Renal pelvis (tissue), 12 donors: Measurements from ENCODE around the gene TEX22. TPM values are rescaled to one million over a fixed set of nuclear protein-coding genes. Genes with fewer than 3 reads are reported as not detected.
"Not testable (repeated sequence)": the region's sequence is repeated elsewhere in the genome, so short reads cannot be mapped to it uniquely, and the experiment has no call there.

Source experiments
- DNase-seq: peaks from one replicate; pipeline ENCODE4 v3.0.0-alpha.2; 2013
- long read RNA-seq, 16 experiments: transcript quantifications; one replicate each; lab custom pipeline, GENCODE V29; 2026
- polyA plus RNA-seq, 3 donors: library from polyadenylated mRNA; unstranded; fragments of 120-200 nt; gene quantifications; one replicate each; pipeline ENCODE4 v1.2.1, GENCODE V29; 2013; ENCODE audit not compliant: insufficient read length in 3 of 3

TEX22 gene, protein sequence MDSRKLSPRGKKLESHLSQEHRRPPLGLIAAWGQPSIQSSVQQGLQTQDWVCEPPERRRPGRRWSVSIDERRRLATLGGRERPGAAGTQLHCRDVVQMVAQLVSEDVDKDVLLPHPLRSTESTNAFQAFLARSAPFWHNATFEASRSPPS
- 1 to 10 TPM; 1.4 to 3.6 (median 2.6) TPM for polyA plus RNA-seq
- long read RNA-seq, donor 1, partial matches to known transcripts, result 0 of 1 reads
- long read RNA-seq, donor 1, other reads (novel, unspliced or antisense), result 0 of 1 reads
- long read RNA-seq, donor 2, partial matches to known transcripts, result 0 of 1 reads
- long read RNA-seq, donor 2, other reads (novel, unspliced or antisense), result 0 of 1 reads
- long read RNA-seq, donor 3, result 0 reads
- long read RNA-seq, donor 4, partial matches to known transcripts, result 0 of 1 reads
- long read RNA-seq, donor 4, other reads (novel, unspliced or antisense), result 0 of 1 reads
- long read RNA-seq, donor 5, result 0 reads
- long read RNA-seq, donor 6, result 0 reads
- long read RNA-seq, donor 7, partial matches to known transcripts, result 9 of 9 reads
- long read RNA-seq, donor 7, other reads (novel, unspliced or antisense), result 0 of 9 reads
- long read RNA-seq, donor 8, result 0 reads
- long read RNA-seq, donor 9, result 0 reads
- long read RNA-seq, donor 10, result 0 reads
- long read RNA-seq, donor 11, result 0 reads
- long read RNA-seq, donor 12, result 0 reads
- long read RNA-seq, donor 13, result 0 reads
- long read RNA-seq, donor 14, result 0 reads
- long read RNA-seq, donor 15, result 0 reads
- long read RNA-seq, donor 16, partial matches to known transcripts, result 0 of 1 reads
- long read RNA-seq, donor 16, other reads (novel, unspliced or antisense), result 0 of 1 reads

DNA sequence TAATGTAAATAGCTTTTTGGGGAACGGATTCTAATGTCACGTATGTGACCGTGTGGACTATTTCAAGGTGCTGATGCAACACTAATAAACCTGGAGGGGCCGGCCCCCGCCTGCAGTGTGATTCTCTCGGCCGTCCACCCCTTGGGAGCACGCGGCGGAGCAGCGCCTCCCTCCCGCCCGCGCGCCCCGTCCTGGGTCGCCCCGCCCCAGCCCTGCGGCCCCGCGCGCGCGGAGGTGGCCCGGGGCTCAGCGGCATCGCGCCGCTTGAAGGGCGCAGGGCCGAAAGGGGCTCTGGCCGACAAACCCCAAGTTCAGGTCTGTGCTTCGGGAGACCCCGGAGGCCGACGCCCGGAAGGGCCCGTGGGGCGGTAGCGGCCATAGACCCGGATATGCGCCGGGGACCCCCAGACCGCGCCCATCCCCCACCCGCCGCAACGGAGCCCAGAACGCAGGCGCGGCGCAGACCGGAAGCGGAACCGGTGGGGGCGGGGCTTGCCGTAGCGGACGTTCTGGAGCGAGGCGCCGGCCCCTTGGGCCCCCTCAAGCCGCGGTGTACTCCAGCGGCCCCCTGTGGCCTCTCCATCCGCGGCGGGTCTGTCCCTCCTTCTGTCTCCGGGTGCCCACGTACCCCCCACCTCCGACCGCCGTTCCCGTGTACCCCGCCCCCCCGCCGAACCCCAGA, at the start of gene TEX22:
TSS of gene TEX22 (plus strand) at position 495 of the 682 bp plus-strand sequence. CDS start 803 bp downstream, outside the sequence.
- DNase-seq, result peak; percentile 87

DNA sequence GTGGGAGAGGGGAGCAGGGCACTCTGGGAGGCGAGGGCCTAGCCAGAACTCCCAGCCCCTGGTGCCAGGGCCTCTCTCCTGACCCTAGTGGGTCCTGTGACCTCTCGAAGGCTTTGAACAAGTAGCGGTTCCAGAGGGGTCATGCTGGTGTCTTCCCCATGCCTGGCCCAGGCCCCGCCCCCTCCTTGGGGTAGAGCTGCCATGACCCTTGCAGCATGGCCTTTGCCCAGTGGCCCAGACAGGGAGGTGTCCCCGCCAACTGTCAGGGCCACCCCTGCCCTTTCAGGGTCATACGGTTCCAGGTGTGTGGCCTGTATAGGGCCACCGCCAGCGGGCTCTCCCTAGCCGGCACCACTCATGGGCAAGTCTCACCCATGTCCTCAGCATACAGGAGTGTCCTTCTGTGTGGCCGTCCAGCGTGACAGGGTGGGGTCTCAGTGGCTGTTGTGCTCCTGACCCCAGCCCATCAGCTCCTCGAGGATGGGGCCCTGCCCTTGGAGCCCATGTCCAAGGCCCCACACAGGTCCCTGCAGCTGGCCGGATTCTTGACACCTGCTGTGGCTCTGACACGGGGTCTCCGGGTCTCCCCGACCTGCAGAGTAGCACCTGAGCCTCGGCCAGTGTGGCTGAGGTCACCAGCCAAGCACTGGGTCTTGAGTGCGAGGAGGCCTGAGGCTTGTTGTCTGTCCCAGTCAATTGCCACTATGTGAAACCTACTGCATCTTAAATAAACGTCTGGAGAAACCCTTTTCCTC, 49.2 kb upstream of the TEX22 start:
- no peak for DNase-seq

DNA sequence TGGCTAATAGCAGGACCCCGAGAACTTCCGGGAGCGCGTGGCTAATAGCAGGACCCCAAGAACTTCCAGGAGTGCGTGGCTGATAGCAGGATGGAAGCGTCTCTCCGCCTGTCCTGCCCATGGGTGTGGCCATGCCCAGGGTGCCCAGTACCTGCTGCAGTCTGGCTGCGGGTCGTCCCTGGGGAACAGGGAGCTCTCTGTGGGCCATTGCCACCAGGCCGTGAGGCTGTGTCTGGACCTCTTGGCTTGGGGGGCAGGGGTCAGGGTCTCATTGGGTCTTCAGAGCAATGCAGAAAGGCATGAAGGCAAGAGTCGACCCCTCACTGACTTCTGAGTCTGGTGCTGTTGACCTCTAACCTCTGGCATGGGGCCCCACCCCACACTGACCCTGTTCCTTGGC, 48.3 kb upstream of the TEX22 start:
- DNase-seq, result no peak

DNA sequence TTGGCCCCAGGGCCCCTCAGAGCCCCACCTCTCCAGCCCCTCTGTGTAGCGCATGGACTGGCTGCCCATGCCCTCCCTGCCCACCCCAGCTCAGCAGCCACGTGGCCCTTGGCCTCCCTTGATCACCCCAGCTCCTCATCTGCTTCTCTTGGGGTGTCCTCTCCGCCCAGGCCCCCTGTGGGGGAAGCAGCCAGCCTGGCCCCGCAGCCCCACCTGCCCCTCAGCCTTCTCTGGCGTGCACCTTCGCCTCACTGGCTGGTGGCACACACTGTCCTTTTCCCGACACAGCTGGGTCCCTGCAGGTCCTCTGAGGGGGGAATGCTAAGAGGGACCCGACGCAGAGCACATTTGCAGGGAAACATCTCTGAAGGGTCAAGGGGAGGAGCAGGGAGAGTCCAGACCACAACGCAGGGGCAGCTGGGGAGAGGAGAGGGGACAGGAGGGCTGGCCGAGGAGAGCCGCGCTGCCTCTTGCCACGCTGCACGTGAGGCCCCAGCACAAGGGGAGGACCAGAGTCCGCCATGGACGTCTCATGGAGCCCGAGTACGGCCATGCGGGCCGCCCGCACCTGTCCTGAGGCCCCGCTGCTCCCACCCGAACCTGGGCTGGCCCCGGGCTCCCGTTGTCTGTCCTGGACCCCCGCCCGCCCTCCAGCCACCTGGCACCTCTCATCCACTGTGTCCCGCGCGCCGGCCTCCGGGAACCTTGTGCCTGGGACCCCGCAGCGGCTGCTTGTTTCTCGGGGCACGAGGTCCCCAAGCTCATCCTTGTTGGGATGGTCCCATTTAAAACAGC, 47.7 kb upstream of the TEX22 start:
- DNase-seq, result no peak

GRCh38 chr14:105351410-105351809, 46.9 kb upstream of the TEX22 start:
- no peak for DNase-seq

GRCh38 chr14:105351920-105352851, 46.2 kb upstream of the TEX22 start:
- peak; percentile 88 for DNase-seq

GRCh38 chr14:105353136-105353535, 45.2 kb upstream of the TEX22 start:
- no peak for DNase-seq

DNA sequence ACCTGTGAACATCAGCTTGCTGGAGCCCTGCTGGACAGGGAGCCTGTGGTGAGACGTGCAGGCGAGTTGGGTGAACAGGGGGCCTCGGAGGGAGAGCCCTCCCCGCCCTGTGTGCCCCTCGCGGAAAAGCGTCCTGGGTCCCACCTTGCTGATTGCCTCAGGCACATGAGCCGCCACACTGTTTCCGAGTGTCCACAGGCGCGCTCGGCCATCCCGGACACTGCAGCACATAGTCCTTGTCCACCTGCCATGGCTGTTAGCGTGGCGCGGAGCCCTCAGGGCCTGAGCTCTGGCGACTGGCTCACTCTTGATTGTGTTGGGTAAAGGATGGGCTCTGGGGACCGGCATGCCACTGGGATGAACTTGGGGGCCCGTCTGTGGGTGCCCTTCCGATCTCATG, 43.8 kb upstream of the TEX22 start:
- no peak for DNase-seq

- DNase-seq, result no peak
These were observed 43.2 kb upstream of the TEX22 start for GRCh38 chr14:105355049-105355575.

GRCh38 chr14:105355850-105356604, 42.3 kb upstream of the TEX22 start:
- no peak for DNase-seq

DNA sequence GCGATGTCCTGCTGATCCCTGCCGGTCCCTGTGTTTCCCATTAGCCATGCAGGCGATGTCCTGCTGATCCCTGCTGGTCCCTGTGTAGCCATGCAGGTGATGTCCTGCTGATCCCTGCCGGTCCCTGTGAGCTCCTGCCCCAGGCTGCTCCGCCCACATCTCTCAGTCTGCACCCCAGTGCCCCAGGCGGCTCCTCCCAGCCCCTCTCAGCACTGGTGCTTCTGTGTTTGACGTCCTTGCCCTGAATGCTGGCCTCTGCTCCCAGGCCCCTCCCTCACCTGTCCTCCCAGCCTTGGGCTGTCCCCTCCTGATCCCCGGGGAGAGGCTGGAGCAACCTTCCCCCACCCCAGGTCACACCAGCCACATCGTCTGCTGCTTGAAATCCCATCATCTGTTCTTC, 41.4 kb upstream of the TEX22 start:
- no peak for DNase-seq

GRCh38 chr14:105357626-105358025, 40.7 kb upstream of the TEX22 start:
- DNase-seq, result no peak

DNA sequence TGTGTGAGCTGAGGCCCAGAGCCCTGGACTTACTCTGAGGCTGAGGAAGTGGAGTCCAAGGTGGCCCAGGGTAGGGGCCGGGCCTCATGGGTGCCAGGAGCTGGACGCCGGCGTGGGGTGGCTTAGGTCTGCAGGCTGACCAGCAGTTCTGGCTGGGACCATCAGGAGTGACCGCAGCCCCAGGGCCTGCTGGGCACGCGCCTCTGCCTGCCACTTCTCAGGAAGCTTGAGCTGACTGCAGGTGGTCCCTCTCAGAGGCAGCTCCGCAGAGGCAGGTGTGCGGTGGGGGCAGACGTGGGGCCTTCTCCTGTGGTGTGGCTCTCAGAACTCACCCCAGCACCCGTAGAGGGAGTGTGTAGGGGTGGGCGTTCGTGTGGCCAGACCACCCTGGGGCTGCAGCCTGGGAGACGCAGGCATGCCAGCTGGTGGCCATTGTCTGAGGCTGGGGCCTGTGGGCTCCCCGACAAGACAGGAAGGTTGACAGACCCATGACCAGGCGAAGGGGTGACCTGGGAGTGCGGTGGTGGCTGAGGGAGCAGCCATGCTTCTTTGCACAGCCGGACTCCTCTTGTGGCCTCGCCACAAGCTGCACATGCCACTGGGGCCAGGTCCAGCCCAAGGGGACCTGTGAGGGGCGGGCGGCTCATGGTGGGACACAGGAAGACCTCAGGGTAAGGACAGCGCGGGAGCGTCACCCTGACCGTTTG, 40.0 kb upstream of the TEX22 start:
- DNase-seq, result no peak

DNA sequence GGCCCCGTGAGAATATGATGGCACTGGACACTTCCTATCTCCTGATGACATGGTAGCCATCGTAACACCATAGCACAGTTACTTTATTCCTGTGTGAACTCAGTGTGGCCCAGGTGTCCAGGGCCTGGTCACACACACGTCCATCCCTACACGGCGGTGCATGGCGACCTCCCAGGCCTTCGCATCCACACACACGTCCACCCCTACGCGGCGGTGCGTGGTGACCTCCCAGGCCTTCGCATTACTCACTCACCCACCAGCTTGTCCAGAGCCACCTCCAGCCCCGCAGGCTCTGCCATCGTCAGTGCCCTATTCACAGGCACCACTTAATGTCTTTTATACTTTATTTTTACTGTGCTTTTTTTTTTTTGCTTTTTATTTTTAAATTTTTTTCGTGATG, 39.4 kb upstream of the TEX22 start:
- DNase-seq, result no peak

DNA sequence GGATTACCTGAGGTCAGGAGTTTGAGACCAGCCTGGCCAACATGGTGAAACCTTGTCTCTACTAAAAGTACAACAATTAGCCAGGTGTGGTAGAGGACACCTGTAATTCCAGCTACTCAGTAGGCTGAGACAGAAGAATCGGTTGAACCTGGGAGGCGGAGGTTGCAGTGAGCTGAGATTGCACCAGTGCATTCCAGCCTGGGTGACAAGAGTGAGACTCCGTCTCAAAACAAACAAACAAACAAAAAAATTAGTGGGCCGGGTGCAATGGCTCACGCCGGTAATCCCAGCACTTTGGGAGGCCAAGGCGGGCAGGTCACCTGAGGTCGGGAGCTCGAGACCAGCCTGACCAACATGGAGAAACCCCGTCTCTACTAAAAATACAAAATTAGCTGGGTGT, 36.9 kb upstream of the TEX22 start:
- DNase-seq, result not testable (repeated sequence)

DNA sequence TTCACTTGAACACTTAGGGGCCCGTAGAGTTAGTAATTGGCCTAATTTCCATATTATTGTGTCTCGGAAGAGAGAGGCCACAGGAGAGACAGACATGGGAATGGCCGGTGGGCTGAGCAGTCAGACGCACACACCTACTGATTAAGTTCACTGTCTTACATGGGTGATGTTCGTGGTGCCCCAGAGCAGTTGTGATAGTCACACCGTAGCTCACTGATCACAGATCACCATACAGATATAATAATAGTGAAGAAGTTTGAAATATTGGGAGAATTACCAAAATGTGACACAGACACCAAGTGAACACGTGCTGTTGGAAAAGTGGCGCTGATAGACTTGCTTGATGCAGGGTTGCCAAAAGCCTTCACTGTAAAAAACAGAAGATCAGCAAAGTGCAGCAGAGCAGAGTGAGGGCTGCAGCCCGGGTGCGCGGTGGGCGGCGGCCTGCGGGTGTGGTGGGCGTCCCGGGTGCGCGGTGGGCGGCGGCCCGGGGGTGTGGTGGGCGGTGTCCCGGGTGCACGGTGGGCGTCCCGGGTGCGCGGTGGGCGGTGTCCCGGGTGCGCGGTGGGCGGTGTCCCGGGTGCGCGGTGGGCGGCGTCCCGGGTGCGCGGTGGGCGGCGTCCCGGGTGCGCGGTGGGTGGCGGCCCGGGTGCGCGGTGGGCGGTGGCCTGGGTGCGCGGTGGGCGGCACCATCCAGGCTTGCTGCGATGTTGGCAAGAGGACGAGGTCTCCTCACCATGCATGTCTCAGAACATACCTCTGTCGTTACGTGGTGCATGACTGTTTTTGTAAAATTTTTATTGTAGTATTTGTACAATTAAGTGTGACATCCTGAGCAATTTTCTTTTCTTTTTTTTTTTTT, 34.3 kb upstream of the TEX22 start:
- no peak for DNase-seq

DNA sequence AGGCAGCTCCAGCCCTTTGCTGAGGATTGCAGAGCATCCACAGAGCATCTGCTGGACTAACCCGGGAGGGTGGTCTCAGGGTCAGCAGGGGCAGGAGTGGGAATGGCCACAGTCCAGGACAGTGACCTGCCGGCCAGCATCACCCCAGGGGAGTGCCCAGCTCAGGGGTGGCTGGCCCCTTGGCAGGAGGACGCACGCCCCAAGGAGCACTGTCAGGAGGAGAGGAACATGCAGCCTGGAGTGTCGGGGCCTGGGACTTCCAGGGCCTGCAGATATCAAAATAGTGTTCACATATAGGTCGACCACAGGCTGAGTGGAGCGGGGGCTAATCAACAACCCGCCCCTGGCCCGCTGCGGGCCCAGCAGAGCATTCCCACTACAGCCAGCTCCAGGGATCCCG, 33.2 kb upstream of the TEX22 start:
- DNase-seq, result no peak
